Vagina (tissue), 2 donors: Measurements from ENCODE around the gene GRIN2A.

Experiments
- CTCF ChIP-seq, 3 experiments: fragments of 450-650 bp in 2 of 3; fragments of 200-600 bp in 1 of 3; sonication (generic) in 1 of 3; IDR thresholded peaks; one replicate each; pipeline ENCODE4 v1.5.1; 2017 to 2019; ENCODE audit warnings: antibody characterized with exemption in 3 of 3, mild to moderate bottlenecking in 2 of 3, moderate library complexity in 2 of 3
- POLR2A ChIP-seq, 2 donors: fragments of 450-650 bp; IDR thresholded peaks; one replicate each; pipeline ENCODE4 v1.6.1; 2017; ENCODE audit warnings: antibody characterized with exemption in 2 of 2, mild to moderate bottlenecking in 2 of 2, moderate library complexity in 2 of 2
- POLR2AphosphoS5 ChIP-seq, 2 donors: sonication (generic); formaldehyde crosslinking; IDR thresholded peaks; one replicate each; pipeline ENCODE4 v1.9.0; 2017; ENCODE audit warnings: antibody characterized with exemption in 2 of 2, mild to moderate bottlenecking in 2 of 2, low read depth in 1 of 2; ENCODE audit not compliant: insufficient read depth in 1 of 2

- TF ChIP-seq CTCF (IDR thresholded peaks at IDR 0.05) (no peak), POLR2A (IDR thresholded peaks at IDR 0.05) (no peak), POLR2AphosphoS5 (IDR thresholded peaks at IDR 0.05; ENCODE audit: insufficient read depth in 1 of 2, low read depth in 1 of 2) (no peak)
Measured at GRCh38 chr16:9757687-9758086, 424.5 kb downstream of the GRIN2A start.
